Measurements from ENCODE around the gene GLRX2. TPM values are rescaled to one million over a fixed set of nuclear protein-coding genes. Genes with fewer than 3 reads are reported as not detected.

Gene GLRX2
- polyA plus RNA-seq, 3 donors = 4.2 to 16.1 (median 15.2) TPM

DNA sequence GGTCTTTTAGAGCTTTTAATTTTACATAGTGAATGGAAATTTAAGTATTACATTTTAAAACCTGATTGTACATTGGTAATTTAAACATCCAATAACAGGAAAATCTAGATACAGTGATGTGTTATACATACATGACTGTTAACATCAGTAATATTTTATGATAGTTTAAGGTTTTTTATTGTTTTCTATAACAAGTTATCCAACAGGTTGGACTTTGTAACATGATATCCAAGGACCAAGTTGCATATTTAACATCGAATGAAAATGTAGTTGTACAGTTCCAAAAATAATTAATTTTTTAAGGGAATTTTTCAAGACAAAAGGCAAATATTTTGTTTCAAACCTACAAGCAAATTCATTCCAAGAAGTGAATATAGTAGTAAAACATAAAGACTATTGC lies 14.3 kb downstream of the GLRX2 start:
- H3K79me2 ChIP-seq (ENCODE audit: insufficient read depth, low read length) = no peaks in the 10 kb centered on the region
- H4K20me1 ChIP-seq (ENCODE audit: insufficient read depth, low read length) = no peaks in the 10 kb centered on the region
- no peak for DNase-seq
- peaks cover 54 to 91% of the 10 kb centered on the region in 2 donors for H3K36me3 ChIP-seq (replicated peaks in 1 of 2; ENCODE audit: control insufficient read depth in 1 of 2, insufficient read depth in 2 of 2, low read length in 2 of 2)
- H2AFZ ChIP-seq (ENCODE audit: insufficient read depth, low read depth, low read length, poor library complexity, severe bottlenecking) = no peak overlapping the region
- intact Hi-C loops (cut with micrococcal nuclease) = no loop called here
- Mint-ChIP-seq H3K4me3 (no peak overlapping the region), H3K27me3 (ENCODE audit: low read depth in 3 of 3) (no peaks in the 10 kb centered on the region), H3K27ac (no peak overlapping the region), H3K9me3 (peaks cover 0 to 2% (median 0%) of the 10 kb centered on the region in 7 donors), H3K36me3 (peaks cover 43 to 52% of the 10 kb centered on the region in 2 donors), H3K4me1 (no peaks in the 10 kb centered on the region)
- WGBS (ENCODE audit: insufficient coverage) = no CpG with 5 or more reads among the region's 1 CpG
- no peaks in the 10 kb centered on the region for H3K4me1 ChIP-seq (ENCODE audit: control insufficient read depth in 1 of 2, insufficient read depth in 2 of 2, low read length in 2 of 2)
- H3K9me3 ChIP-seq (replicated peaks in 1 of 2; ENCODE audit: control insufficient read depth in 1 of 2, insufficient read depth in 1 of 2, low read length in 2 of 2) = no peaks in the 10 kb centered on the region
- no peak overlapping the region for H3K9ac ChIP-seq (ENCODE audit: insufficient read depth, low read length, poor library complexity, severe bottlenecking)
- TF ChIP-seq, protein P1, sequence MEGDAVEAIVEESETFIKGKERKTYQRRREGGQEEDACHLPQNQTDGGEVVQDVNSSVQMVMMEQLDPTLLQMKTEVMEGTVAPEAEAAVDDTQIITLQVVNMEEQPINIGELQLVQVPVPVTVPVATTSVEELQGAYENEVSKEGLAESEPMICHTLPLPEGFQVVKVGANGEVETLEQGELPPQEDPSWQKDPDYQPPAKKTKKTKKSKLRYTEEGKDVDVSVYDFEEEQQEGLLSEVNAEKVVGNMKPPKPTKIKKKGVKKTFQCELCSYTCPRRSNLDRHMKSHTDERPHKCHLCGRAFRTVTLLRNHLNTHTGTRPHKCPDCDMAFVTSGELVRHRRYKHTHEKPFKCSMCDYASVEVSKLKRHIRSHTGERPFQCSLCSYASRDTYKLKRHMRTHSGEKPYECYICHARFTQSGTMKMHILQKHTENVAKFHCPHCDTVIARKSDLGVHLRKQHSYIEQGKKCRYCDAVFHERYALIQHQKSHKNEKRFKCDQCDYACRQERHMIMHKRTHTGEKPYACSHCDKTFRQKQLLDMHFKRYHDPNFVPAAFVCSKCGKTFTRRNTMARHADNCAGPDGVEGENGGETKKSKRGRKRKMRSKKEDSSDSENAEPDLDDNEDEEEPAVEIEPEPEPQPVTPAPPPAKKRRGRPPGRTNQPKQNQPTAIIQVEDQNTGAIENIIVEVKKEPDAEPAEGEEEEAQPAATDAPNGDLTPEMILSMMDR (IDR thresholded peaks at IDR 0.05) = no peak
- H3K4me2 ChIP-seq (replicated peaks; ENCODE audit: extremely low read depth, low read length, poor library complexity, severe bottlenecking) = no peak overlapping the region
- no peak overlapping the region for H3K27ac ChIP-seq (ENCODE audit: low read depth in 1 of 2, low read length in 2 of 2)
- no peaks in the 10 kb centered on the region for H3K27me3 ChIP-seq (ENCODE audit: control insufficient read depth in 2 of 2, insufficient read depth in 2 of 2, low read length in 2 of 2)
- H3K4me3 ChIP-seq (replicated peaks in 1 of 3; ENCODE audit: low read depth in 2 of 3, low read length in 3 of 3) = no peak overlapping the region

DNA sequence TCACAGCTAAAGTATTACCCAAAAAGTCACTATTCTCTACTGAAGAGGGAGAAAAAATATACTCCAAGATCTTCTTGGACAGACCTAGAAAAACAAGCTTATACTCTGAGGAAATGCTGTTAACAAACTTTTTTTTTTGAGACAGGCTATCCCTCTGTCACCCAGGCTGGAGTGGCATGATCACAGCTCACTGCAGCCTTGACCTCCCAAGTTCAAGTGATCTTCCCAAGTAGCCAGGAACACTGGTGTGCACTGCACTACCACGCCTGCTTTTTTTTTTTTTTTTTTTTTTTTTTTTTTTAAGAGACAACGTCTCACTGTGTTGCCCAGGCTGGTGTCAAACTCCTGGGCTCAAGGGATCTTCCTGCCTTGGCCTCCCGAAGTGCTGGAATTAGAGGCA lies 17.3 kb downstream of the GLRX2 start:
- no peaks in the 10 kb centered on the region for H3K4me1 ChIP-seq (ENCODE audit: control insufficient read depth in 1 of 2, insufficient read depth in 2 of 2, low read length in 2 of 2)
- H3K4me2 ChIP-seq (replicated peaks; ENCODE audit: extremely low read depth, low read length, poor library complexity, severe bottlenecking) = no peak overlapping the region
- no peak for DNase-seq
- H2AFZ ChIP-seq (ENCODE audit: insufficient read depth, low read depth, low read length, poor library complexity, severe bottlenecking) = no peak overlapping the region
- H3K4me3 ChIP-seq (replicated peaks in 1 of 3; ENCODE audit: low read depth in 2 of 3, low read length in 3 of 3) = no peak overlapping the region
- H3K9me3 ChIP-seq (replicated peaks in 1 of 2; ENCODE audit: control insufficient read depth in 1 of 2, insufficient read depth in 1 of 2, low read length in 2 of 2) = no peaks in the 10 kb centered on the region
- no peaks in the 10 kb centered on the region for H4K20me1 ChIP-seq (ENCODE audit: insufficient read depth, low read length)
- Mint-ChIP-seq H3K9me3 (no peaks in the 10 kb centered on the region), H3K27me3 (ENCODE audit: low read depth in 3 of 3) (no peaks in the 10 kb centered on the region), H3K4me1 (no peaks in the 10 kb centered on the region), H3K36me3 (peaks cover 49 to 54% of the 10 kb centered on the region in 2 donors), H3K4me3 (no peak overlapping the region), H3K27ac (no peak overlapping the region)
- intact Hi-C loops (cut with micrococcal nuclease) = no loop called here
- TF ChIP-seq, protein P1 (IDR thresholded peaks at IDR 0.05) = no peak
- 100% methylated on average over 1 of the region's 3 CpGs for WGBS (ENCODE audit: insufficient coverage)
- no peak overlapping the region for H3K9ac ChIP-seq (ENCODE audit: insufficient read depth, low read length, poor library complexity, severe bottlenecking)
- H3K27me3 ChIP-seq (ENCODE audit: control insufficient read depth in 2 of 2, insufficient read depth in 2 of 2, low read length in 2 of 2) = no peaks in the 10 kb centered on the region
- no peak overlapping the region for H3K27ac ChIP-seq (ENCODE audit: low read depth in 1 of 2, low read length in 2 of 2)
- H3K36me3 ChIP-seq (replicated peaks in 1 of 2; ENCODE audit: control insufficient read depth in 1 of 2, insufficient read depth in 2 of 2, low read length in 2 of 2) = peaks cover 62 to 91% of the 10 kb centered on the region in 2 donors
- H3K79me2 ChIP-seq (ENCODE audit: insufficient read depth, low read length) = no peaks in the 10 kb centered on the region
